Tongue (tissue), 2 donors: Measurements from ENCODE around the gene VSTM2L. TPM values are rescaled to one million over a fixed set of nuclear protein-coding genes. Genes with fewer than 3 reads are reported as not detected.
A peak's percentile ranks its signal among the peaks of the same experiment; 100 is the strongest.

Source experiments
- DNase-seq: peaks from one replicate; pipeline ENCODE4 v3.0.0-alpha.2; 2015
- total RNA-seq: library from RNA; depleted of rRNA; stranded (reverse); fragments of >200 nt; gene quantifications from one replicate; pipeline ENCODE4 v1.2.3, GENCODE V29; 2014

VSTM2L gene
- total RNA-seq, 1 donor from 2014 or later = 0.82 TPM

GRCh38 chr20:37988306-37988954 is 85.5 kb downstream of the VSTM2L start:
- DNase-seq = peak; percentile 41

- DNase-seq = no peak
Observed at GRCh38 chr20:37989601-37990295, 86.8 kb downstream of the VSTM2L start.

- peak; percentile 69 for DNase-seq
Observed at GRCh38 chr20:37990571-37991151, 87.7 kb downstream of the VSTM2L start.

GRCh38 chr20:37991157-37991866 is 88.4 kb downstream of the VSTM2L start:
- DNase-seq = no peak

- DNase-seq = no peak
Observed at GRCh38 chr20:37991908-37992307, 89.0 kb downstream of the VSTM2L start.

GRCh38 chr20:37992802-37993409 is 90.0 kb downstream of the VSTM2L start:
- peak; percentile 87 for DNase-seq

- DNase-seq = no peak
Observed at GRCh38 chr20:37994512-37994911, 91.6 kb downstream of the VSTM2L start.

Other genes with a start within 250 kb of the VSTM2L start
- gene CTNNBL1, start 209.1 kb upstream of the VSTM2L start, total RNA-seq = 40.2 TPM
- 20.2 TPM for gene TTI1, start 130.3 kb downstream of the VSTM2L start, total RNA-seq
- 46.3 TPM for gene RPRD1B, start 130.6 kb downstream of the VSTM2L start, total RNA-seq